ENCODE data around the gene PGBD1. TPM values are rescaled to one million over a fixed set of nuclear protein-coding genes. Genes with fewer than 3 reads are reported as not detected.

Gene PGBD1
- total and polyA plus RNA-seq, 10 of the 15 experiments (the other 5 are each of a cell fraction or from before 2014, with no cell fraction given): 1.9 to 4.9 (median 3.8) TPM

DNA sequence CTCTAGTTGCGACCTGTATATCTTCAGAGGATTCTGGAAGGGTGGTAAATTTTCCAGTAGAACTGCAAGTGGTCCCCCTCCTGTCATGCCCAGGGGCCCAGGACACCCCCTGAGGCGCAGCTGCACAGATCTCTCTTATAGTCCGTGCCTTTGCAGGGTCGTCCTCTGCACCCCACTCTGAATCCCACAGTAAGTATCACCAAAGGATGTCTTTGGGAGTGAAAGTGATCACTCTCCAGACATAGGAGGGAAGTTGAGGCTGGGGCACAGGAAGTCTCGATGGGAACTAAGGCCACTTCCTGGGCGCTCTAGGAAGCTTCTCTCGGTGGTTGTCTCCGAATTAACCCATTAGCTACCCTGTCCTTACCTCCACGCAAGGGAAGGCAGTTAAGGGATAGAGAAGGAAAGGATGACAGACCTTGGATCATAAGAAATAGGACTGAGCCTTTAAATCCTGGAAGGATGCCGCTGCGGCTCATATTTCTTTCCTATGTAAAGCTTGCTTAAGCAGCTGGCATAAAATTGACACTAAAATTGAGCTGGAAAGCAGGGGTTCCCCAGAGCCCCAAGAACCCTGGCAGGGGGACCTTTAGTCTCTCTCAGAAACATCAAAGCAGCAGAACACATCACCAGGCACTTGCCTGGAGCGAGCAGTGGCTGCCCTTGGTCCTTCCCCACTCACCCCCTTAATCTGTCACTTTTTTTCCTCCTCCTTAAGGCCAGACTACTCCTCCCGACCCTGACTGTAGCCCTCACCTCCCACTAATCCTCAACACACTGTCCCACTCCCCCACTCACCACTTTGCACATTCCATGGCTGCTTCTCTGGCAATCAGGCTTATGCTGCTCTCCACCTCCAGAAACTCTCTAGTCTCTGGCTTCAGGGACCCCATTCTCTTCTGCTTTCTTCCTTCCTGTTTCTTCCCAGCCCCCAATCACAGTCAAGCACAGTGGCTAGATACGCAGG is 29.1 kb upstream of the PGBD1 start, which contains the start of gene ZKSCAN4 (continued):
- no peak for TF ChIP-seq RBBP5 (conservative IDR thresholded peaks at IDR 0.05)
- TF ChIP-seq PAX5 (IDR thresholded peaks at IDR 0.05; ENCODE audit: borderline replicate concordance, low read depth, low read length): no peak; the same call in 1 of the 2 replicates
- TF ChIP-seq BRCA1 (IDR thresholded peaks at IDR 0.05; ENCODE audit: low read depth, low read length): no peak
- TF ChIP-seq NFYA (IDR thresholded peaks at IDR 0.05; ENCODE audit: borderline replicate concordance, low read depth, low read length): no peak
- peak; percentile 60; the same call in 1 of the 2 replicates for TF ChIP-seq NBN (IDR thresholded peaks at IDR 0.05)
- peak; percentile 48; the same call in 1 of the 2 replicates for TF ChIP-seq SPI1 (IDR thresholded peaks at IDR 0.05; ENCODE audit: borderline replicate concordance, insufficient read depth, low read depth, low read length)
- no peak for TF ChIP-seq MEF2B (IDR thresholded peaks at IDR 0.05; ENCODE audit: partially characterized antibody, poor library complexity, severe bottlenecking)
- TF ChIP-seq ELK1 (IDR thresholded peaks at IDR 0.05; ENCODE audit: low read depth, low read length): no peak; the same call in 1 of the 2 replicates
- TF ChIP-seq SP1 (IDR thresholded peaks at IDR 0.05; ENCODE audit: low read depth, low read length): peak; percentile 36
- TF ChIP-seq EZH2 (IDR thresholded peaks at IDR 0.05; ENCODE audit: borderline replicate concordance, control insufficient read depth, low read depth, low read length): no peak
- TF ChIP-seq ESRRA (IDR thresholded peaks at IDR 0.05; ENCODE audit: low read length): no peak
- TF ChIP-seq, protein P1, sequence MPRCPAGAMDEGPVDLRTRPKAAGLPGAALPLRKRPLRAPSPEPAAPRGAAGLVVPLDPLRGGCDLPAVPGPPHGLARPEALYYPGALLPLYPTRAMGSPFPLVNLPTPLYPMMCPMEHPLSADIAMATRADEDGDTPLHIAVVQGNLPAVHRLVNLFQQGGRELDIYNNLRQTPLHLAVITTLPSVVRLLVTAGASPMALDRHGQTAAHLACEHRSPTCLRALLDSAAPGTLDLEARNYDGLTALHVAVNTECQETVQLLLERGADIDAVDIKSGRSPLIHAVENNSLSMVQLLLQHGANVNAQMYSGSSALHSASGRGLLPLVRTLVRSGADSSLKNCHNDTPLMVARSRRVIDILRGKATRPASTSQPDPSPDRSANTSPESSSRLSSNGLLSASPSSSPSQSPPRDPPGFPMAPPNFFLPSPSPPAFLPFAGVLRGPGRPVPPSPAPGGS (IDR thresholded peaks at IDR 0.05; ENCODE audit: borderline replicate concordance, insufficient read depth, low read depth, low read length, poor library complexity, severe bottlenecking): no peak
- TF ChIP-seq, protein P2, sequence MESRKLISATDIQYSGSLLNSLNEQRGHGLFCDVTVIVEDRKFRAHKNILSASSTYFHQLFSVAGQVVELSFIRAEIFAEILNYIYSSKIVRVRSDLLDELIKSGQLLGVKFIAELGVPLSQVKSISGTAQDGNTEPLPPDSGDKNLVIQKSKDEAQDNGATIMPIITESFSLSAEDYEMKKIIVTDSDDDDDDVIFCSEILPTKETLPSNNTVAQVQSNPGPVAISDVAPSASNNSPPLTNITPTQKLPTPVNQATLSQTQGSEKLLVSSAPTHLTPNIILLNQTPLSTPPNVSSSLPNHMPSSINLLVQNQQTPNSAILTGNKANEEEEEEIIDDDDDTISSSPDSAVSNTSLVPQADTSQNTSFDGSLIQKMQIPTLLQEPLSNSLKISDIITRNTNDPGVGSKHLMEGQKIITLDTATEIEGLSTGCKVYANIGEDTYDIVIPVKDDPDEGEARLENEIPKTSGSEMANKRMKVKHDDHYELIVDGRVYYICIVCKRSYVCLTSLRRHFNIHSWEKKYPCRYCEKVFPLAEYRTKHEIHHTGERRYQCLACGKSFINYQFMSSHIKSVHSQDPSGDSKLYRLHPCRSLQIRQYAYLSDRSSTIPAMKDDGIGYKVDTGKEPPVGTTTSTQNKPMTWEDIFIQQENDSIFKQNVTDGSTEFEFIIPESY (IDR thresholded peaks at IDR 0.05): no peak
- peak; percentile 65 to 66 for TF ChIP-seq EGR1 (IDR thresholded peaks at IDR 0.05; ENCODE audit: borderline replicate concordance in 1 of 2, low read depth in 2 of 2, low read length in 2 of 2)
- 0 out of 2 replicates have a peak, but pooled peaks have one; percentile 29 for TF ChIP-seq PML (IDR thresholded peaks at IDR 0.05; ENCODE audit: low read length)
- TF ChIP-seq FOS (IDR thresholded peaks at IDR 0.05; ENCODE audit: borderline replicate concordance, extremely low read depth, insufficient read length): no peak
- TF ChIP-seq ZNF274 (IDR thresholded peaks at IDR 0.05; ENCODE audit: insufficient read depth, insufficient read length): no peak
- TF ChIP-seq, protein P3, sequence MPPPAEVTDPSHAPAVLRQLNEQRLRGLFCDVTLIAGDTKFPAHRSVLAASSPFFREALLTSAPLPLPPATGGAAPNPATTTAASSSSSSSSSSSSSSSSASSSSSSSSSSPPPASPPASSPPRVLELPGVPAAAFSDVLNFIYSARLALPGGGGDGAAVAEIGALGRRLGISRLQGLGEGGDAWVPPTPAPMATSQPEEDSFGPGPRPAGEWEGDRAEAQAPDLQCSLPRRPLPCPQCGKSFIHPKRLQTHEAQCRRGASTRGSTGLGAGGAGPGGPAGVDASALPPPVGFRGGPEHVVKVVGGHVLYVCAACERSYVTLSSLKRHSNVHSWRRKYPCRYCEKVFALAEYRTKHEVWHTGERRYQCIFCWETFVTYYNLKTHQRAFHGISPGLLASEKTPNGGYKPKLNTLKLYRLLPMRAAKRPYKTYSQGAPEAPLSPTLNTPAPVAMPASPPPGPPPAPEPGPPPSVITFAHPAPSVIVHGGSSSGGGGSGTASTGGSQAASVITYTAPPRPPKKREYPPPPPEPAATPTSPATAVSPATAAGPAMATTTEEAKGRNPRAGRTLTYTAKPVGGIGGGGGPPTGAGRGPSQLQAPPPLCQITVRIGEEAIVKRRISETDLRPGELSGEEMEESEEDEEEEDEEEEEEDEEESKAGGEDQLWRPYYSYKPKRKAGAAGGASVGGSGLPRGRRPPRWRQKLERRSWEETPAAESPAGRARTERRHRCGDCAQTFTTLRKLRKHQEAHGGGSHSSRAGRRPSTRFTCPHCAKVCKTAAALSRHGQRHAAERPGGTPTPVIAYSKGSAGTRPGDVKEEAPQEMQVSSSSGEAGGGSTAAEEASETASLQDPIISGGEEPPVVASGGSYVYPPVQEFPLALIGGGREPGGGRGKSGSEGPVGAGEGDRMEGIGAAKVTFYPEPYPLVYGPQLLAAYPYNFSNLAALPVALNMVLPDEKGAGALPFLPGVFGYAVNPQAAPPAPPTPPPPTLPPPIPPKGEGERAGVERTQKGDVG (CRISPR knock-in tag; IDR thresholded peaks at IDR 0.05): no peak
- no peak for TF ChIP-seq GATAD2B (conservative IDR thresholded peaks at IDR 0.05; ENCODE audit: low read depth)
- TF ChIP-seq CBX5 (IDR thresholded peaks at IDR 0.05; ENCODE audit: low read depth): peak; percentile 44; the same call in 1 of the 2 replicates
- no peak for TF ChIP-seq LARP7 (IDR thresholded peaks at IDR 0.05)
- no peak for TF ChIP-seq SMAD1 (IDR thresholded peaks at IDR 0.05; ENCODE audit: low read depth, partially characterized antibody)
